H7 (cell line): ENCODE data around the gene CUL3. TPM values are rescaled to one million over a fixed set of nuclear protein-coding genes. Genes with fewer than 3 reads are reported as not detected.

Experiments
- DNase-seq: peaks from one replicate; pipeline ENCODE4 v3.0.0; 2012
- H3K27me3 ChIP-seq: 2 replicates; pipeline ENCODE4 v1.6.0; 2011; ENCODE audit warnings: mild to moderate bottlenecking, low read length; ENCODE audit not compliant: control insufficient read depth, insufficient read depth
- H3K36me3 ChIP-seq: replicated peaks from 2 replicates; pipeline ENCODE4 v1.5.1; 2011; ENCODE audit warnings: low read length; ENCODE audit not compliant: control insufficient read depth, insufficient read depth
- H3K4me3 ChIP-seq: 2 replicates; pipeline ENCODE4 v1.5.1; 2011; ENCODE audit warnings: low read depth, mild to moderate bottlenecking, control low read depth, low read length, moderate library complexity; ENCODE audit not compliant: insufficient read depth
- total RNA-seq: library from RNA; depleted of rRNA; stranded (reverse); fragments of >200 nt; shearing (Covaris generic); gene quantifications from 2 replicates; pipeline ENCODE4 v1.2.3, GENCODE V29; 2014

CUL3 gene
- total RNA-seq, 1 experiment from 2014 or later = 46.7 TPM

DNA sequence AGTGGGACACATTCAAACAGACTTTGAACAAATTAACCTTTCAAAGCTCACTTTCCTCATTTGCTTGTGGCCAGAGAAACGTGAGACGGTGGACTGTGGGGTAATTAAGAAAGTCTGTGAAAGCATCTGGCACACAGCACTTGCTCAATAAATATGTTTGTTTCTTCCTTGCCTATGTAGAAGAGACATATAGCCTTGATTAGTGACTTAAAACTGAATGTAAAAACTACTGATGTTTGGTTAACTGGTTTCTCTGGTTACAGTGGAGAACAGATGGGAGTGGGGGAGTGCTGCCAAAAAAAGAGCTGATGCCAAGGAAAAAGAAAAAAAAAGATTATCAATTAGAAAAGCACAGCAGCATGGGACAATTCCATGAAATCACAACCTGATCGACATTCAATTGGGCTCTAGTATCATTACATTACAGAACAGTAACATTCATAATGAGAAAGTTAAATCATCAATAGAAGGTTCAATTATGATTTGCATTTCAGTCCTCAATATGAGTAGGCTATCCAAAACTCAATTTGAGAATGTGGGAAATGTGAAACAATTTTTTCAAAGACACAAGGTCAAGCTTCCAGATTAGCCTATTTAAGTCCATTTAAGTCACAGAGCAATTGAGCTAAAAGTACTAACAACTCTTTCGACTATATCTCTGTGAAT lies 14.7 kb downstream of the CUL3 start:
- Histone ChIP-seq H3K36me3 (no peaks in the 10 kb centered on the region), H3K4me3 (no peak overlapping the region), H3K27me3 (no peaks in the 10 kb centered on the region)
- no peak for DNase-seq

- no peak overlapping the region for H3K4me3 ChIP-seq
- no peaks in the 10 kb centered on the region for H3K27me3 ChIP-seq
- DNase-seq = no peak
- no peaks in the 10 kb centered on the region for H3K36me3 ChIP-seq
Measured at GRCh38 chr2:224569654-224570053, 15.5 kb downstream of the CUL3 start.

GRCh38 chr2:224565452-224566035 lies 19.6 kb downstream of the CUL3 start:
- Histone ChIP-seq H3K27me3 (no peaks in the 10 kb centered on the region), H3K36me3 (no peaks in the 10 kb centered on the region), H3K4me3 (no peak overlapping the region)
- no peak for DNase-seq

DNA sequence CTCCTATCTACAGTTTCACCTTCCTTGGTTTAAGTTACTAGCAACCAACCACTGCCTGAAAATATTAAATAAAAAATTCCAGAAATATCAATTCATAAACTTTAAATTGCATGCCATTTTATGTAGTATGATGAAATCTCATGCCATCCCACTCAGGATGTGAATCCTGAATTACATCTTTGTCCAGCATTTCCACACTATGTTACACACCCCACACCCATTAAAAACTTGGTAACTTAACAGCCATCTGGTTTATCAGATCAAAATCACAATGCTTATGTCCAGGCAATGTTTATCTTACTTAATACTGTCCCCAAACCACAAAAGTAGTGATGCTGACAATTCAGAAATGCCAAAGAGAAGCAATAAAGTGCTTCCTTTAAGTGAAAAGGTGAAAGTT lies 21.6 kb downstream of the CUL3 start:
- Histone ChIP-seq H3K4me3 (no peak overlapping the region), H3K36me3 (no peaks in the 10 kb centered on the region), H3K27me3 (no peaks in the 10 kb centered on the region)
- no peak for DNase-seq

DNA sequence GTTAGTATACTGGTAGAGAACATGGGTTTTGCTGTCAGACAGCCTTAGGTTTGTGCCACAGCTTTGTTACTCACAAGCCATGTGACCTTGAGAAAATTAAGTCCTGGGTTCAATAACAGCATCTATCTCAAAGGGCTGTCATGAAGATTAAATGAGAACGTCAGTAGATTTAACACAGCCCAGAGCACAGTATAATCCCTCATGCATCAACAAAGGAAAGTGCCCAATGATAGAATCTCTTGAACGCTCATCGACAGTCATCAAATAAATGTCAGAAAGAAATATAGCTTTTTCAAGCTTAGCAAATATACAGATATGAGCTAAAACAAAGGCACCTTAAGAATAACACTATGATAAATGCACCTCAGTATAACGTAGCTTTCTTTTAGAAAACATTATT lies 22.3 kb downstream of the CUL3 start:
- H3K36me3 ChIP-seq = no peaks in the 10 kb centered on the region
- DNase-seq = no peak
- no peak overlapping the region for H3K4me3 ChIP-seq

DNA sequence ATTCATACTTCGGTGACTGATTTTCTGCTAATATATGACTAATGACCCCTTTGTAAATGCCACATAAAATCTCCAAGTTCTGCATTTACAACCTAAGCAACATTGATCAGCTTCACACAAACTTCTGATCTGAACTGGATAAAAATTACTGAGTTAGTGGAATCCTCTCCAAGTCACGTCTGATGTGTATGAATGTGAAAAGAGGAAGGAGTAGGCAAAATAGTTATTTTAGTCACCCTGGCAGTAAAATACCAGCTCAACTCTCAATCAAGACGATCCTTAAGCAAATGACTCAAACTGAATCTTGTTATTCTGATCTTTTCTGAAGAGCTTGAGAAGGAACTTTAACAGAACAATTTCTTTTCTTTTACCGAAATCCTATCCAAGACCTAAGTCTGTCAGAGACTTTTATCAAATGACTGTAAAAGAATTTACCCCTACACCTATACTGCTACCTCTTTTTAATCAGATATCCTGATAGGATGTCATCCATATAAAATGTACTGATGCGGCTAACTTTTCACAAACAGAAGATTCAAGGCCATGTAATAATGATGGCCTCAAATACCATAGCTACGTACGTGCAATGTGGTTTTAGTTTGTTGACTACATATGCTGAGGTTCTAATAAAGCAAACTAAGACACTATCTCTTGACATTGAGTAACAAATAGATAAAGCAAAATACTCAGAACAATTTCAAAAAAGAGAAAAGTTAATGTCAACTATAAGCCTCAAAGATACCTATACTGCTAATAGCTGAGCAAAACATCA lies 23.7 kb downstream of the CUL3 start:
- no peak for DNase-seq
- no peaks in the 10 kb centered on the region for H3K36me3 ChIP-seq
- H3K27me3 ChIP-seq = no peaks in the 10 kb centered on the region
- H3K4me3 ChIP-seq = no peak overlapping the region

More for the DNA sequence above, 22.3 kb downstream of the CUL3 start:
- no peaks in the 10 kb centered on the region for H3K27me3 ChIP-seq

DNA sequence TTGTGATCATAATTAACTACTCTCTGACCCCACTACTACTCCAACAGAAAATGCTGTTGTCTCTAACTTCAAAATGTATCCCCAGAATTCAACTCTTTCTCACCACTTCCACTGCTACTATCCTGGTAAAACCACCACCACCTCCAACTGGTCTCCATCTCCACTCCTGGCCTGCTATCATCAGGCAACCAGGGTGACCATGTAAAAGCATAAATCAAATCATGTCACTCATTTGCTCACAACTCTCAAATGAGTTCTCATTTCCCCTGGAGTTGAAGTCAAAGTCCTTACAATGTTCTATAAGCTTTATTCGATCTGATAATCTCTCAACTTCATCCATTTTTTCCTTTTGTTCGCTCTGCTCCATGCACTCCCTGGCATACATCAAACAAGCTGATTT lies 24.6 kb downstream of the CUL3 start:
- H3K36me3 ChIP-seq = no peaks in the 10 kb centered on the region
- no peak for DNase-seq
- H3K4me3 ChIP-seq = no peak overlapping the region
- no peaks in the 10 kb centered on the region for H3K27me3 ChIP-seq

DNA sequence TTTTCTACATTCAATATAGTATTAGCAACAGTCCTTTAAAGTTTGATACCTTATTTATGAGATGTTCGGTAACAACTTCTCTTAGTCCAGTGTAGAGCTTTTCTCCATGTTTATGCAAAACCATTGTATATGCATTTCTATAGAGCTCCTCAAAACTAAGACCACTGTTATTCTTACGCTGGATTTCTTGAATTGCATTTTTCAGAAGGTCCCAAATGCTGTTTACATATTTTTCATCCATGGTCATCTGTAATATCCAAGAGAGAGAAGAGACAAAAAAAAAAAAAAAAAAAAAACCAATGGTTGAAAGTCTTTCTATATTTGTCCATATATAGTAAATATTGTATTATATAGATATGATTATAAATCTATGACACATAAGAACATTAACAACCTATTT lies 27.6 kb downstream of the CUL3 start:
- Histone ChIP-seq H3K36me3 (no peaks in the 10 kb centered on the region), H3K4me3 (no peak overlapping the region), H3K27me3 (no peaks in the 10 kb centered on the region)
- no peak for DNase-seq

DNA sequence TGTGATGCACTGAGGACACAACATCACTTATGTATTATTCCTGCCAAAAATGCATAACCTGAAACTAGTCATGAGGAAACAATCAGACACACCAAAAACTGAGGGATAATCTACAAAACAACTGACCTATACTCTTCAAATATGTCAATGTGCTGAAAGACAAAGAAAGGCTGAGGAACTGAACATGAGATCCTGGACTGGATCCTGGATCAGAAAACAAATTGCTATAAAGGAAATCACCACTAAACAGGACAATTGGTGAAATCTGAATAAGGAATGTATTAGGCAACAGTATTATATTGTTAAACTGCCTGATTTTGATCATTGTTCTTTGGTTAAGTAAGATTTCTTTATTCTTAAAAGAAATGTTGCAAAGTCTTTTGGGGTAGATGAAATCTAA lies 28.8 kb downstream of the CUL3 start:
- Histone ChIP-seq H3K4me3 (no peak overlapping the region), H3K27me3 (no peaks in the 10 kb centered on the region), H3K36me3 (no peaks in the 10 kb centered on the region)
- DNase-seq = no peak

- no peak overlapping the region for H3K4me3 ChIP-seq
Measured at GRCh38 chr2:224555823-224556366, 29.3 kb downstream of the CUL3 start.

DNA sequence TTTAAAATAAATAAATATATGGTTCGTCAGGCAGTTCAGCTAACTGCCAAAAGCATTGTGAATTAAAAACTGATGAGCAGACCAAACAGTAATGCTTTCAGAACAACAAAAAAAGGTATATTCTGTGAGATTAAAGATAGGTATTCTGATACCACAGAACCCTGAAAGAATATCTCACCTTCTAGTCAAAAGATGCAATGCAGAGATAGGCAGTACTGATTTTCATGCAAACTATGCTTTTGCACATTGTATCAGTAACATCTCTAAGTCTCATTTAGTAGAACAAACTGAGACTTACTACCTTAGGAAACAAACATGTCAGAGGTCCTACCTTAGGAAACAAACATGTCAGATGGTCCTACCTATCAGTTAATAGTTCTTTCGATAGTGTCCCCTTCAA lies 32.4 kb downstream of the CUL3 start:
- H3K36me3 ChIP-seq = no peaks in the 10 kb centered on the region
- DNase-seq = no peak

More at GRCh38 chr2:224555823-224556366, 29.3 kb downstream of the CUL3 start:
- no peak for DNase-seq
- no peaks in the 10 kb centered on the region for H3K27me3 ChIP-seq
- H3K36me3 ChIP-seq = no peaks in the 10 kb centered on the region

DNA sequence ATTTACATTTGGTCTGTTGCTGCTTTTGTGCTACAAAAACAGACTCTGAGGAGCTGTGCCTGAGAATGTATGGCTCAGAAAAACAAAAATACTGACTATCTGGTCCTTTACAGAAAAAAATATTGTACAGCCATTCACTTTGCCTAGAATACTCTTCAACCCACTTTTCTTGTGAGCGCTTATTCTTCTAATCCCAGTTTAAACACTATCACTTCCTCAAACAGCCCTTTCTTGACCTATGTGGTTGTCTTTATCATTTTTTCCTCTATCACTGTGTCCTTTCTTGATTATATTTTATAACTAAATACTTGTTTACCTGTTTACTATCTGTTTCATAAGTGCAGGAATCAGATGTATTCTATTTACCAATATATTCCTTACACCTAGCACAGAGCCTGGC lies 33.5 kb downstream of the CUL3 start:
- no peak overlapping the region for H3K4me3 ChIP-seq
- DNase-seq = no peak
- no peaks in the 10 kb centered on the region for H3K36me3 ChIP-seq
- no peaks in the 10 kb centered on the region for H3K27me3 ChIP-seq

More for the DNA sequence above, 32.4 kb downstream of the CUL3 start:
- Histone ChIP-seq H3K27me3 (no peaks in the 10 kb centered on the region), H3K4me3 (no peak overlapping the region)

DNA sequence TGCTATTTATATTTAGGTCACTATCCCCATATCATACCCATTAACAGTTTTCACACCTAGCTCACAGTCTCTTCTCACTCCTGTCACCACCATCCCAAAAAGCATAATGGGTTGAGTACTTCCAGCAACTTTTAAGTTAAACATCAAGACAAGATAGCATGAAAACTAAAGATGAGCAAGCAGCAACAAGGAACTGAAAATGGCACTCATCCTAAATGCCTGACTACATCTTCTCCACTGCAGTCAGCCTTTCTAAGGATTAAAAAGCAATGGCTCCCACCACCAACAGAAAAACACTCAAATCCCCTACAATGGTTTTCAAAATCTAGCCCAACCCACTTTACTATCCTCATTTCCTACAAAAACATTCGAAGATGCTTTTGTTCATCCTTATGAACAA lies 38.2 kb downstream of the CUL3 start:
- no peak overlapping the region for H3K4me3 ChIP-seq
- no peaks in the 10 kb centered on the region for H3K27me3 ChIP-seq

DNA sequence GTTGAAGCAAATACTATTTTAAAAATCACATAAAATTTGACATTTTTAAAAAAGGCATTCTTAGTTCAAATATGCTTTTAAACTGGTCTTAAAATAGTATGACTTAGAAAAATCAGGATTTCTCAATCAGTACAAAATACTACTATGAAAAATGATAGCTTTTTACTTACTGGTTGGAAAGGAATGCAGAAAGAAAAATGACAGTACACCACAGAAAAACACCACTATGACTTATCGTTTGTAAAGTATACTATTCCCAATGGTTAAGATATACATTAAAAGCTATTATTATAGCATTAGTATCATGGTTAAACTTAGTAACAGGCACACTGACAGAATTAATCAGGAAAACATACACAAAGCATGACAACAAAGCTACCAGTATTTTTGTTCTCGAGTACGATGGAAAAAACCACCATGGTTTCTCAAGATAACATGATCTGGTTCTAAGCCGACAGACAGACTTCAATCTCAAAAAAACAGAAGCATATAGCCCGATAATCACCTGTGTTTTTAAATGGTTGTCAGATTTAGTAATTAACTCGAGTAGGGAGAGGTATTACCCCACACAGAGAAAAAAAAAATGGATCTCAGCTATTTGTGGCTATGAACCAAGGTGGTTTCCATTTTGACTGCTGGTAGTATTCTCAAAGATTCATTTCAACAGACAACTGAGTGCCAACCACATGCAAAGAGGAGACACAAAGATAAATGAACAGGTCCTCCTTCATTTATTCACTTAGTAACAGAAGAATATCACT lies 39.1 kb downstream of the CUL3 start:
- H3K36me3 ChIP-seq = no peaks in the 10 kb centered on the region
- no peak for DNase-seq
- no peaks in the 10 kb centered on the region for H3K27me3 ChIP-seq
- no peak overlapping the region for H3K4me3 ChIP-seq

More for the DNA sequence above, 38.2 kb downstream of the CUL3 start:
- no peaks in the 10 kb centered on the region for H3K36me3 ChIP-seq
- no peak for DNase-seq
